ENCODE measurements around the gene ISOC2. TPM values are rescaled to one million over a fixed set of nuclear protein-coding genes. Genes with fewer than 3 reads are reported as not detected.

The ISOC2 gene
- total RNA-seq, 1 donor from 2014 or later, result 36.6 TPM

GRCh38 chr19:55491546-55492360 lies 30.3 kb upstream of the ISOC2 start:
- Mint-ChIP-seq H3K4me3 (ENCODE audit: low read depth) (no peak overlapping the region), H3K27ac (no peak overlapping the region), H3K4me1 (ENCODE audit: low read depth) (peaks cover 8% of the 10 kb centered on the region), H3K27me3 (peaks cover 11% of the 10 kb centered on the region), H3K9me3 (ENCODE audit: low read depth) (no peaks in the 10 kb centered on the region), H3K36me3 (ENCODE audit: insufficient read depth) (no peaks in the 10 kb centered on the region)
- DNase-seq (ENCODE audit: low spot score, unreplicated experiment), result no peak
- no peak for TF ChIP-seq CTCF (IDR thresholded peaks at IDR 0.05; ENCODE audit: unreplicated experiment)

- Mint-ChIP-seq H3K27me3 (peaks cover 11% of the 10 kb centered on the region), H3K36me3 (ENCODE audit: insufficient read depth) (no peaks in the 10 kb centered on the region), H3K4me3 (ENCODE audit: low read depth) (no peak overlapping the region), H3K9me3 (ENCODE audit: low read depth) (no peaks in the 10 kb centered on the region), H3K27ac (no peak overlapping the region), H3K4me1 (ENCODE audit: low read depth) (peaks cover 12% of the 10 kb centered on the region)
- no peak for DNase-seq (ENCODE audit: low spot score, unreplicated experiment)
- no peak for TF ChIP-seq CTCF (IDR thresholded peaks at IDR 0.05; ENCODE audit: unreplicated experiment)
Measured at GRCh38 chr19:55490478-55491432, 29.3 kb upstream of the ISOC2 start.

- DNase-seq (ENCODE audit: low spot score, unreplicated experiment), result no peak
- Mint-ChIP-seq H3K36me3 (ENCODE audit: insufficient read depth) (no peaks in the 10 kb centered on the region), H3K4me1 (ENCODE audit: low read depth) (peaks cover 13% of the 10 kb centered on the region), H3K9me3 (ENCODE audit: low read depth) (no peaks in the 10 kb centered on the region), H3K27me3 (peaks cover 11% of the 10 kb centered on the region), H3K27ac (no peak overlapping the region), H3K4me3 (ENCODE audit: low read depth) (no peak overlapping the region)
- no peak for TF ChIP-seq CTCF (IDR thresholded peaks at IDR 0.05; ENCODE audit: unreplicated experiment)
Measured at GRCh38 chr19:55489711-55490477, 28.5 kb upstream of the ISOC2 start.

- H3K27ac Mint-ChIP-seq, result no peak overlapping the region
- H3K4me1 Mint-ChIP-seq (ENCODE audit: low read depth), result peaks cover 13% of the 10 kb centered on the region
- H3K36me3 Mint-ChIP-seq (ENCODE audit: insufficient read depth), result no peaks in the 10 kb centered on the region
- DNase-seq (ENCODE audit: low spot score, unreplicated experiment), result no peak
- H3K27me3 Mint-ChIP-seq, result peaks cover 11% of the 10 kb centered on the region
- H3K4me3 Mint-ChIP-seq (ENCODE audit: low read depth), result no peak overlapping the region
- no peaks in the 10 kb centered on the region for H3K9me3 Mint-ChIP-seq (ENCODE audit: low read depth)
- TF ChIP-seq CTCF (IDR thresholded peaks at IDR 0.05; ENCODE audit: unreplicated experiment), result no peak
Measured at GRCh38 chr19:55488986-55489710, 27.7 kb upstream of the ISOC2 start.
